ENCODE data around the gene TSPY1.
"Not testable (repeated sequence)": the region's sequence is repeated elsewhere in the genome, so short reads cannot be mapped to it uniquely, and the experiment has no call there.

GRCh38 chrY:9504396-9504795 lies 37.6 kb downstream of the TSPY1 start:
- TF ChIP-seq CTCF (IDR thresholded peaks at IDR 0.05); EZH2 (IDR thresholded peaks at IDR 0.05; ENCODE audit: borderline replicate concordance, insufficient read depth, low read depth, low read length, poor library complexity, severe bottlenecking): not testable (repeated sequence)
